GM19467 (cell line): ENCODE results near the gene PDGFD.

Source experiments
- ATAC-seq: cut with Tn5 transposase; IDR thresholded peaks from one replicate; pipeline ENCODE4 v1.9.1; 2021; ENCODE audit warnings: mild to moderate bottlenecking, moderate library complexity; ENCODE audit not compliant: unreplicated experiment

Gene PDGFD

GRCh38 chr11:104146421-104146820 lies 17.5 kb downstream of the PDGFD start:
- no peak for ATAC-seq

- no peak for ATAC-seq
These were observed 18.9 kb downstream of the PDGFD start for GRCh38 chr11:104145062-104145461.

- ATAC-seq: no peak
These were observed 21.2 kb downstream of the PDGFD start for GRCh38 chr11:104142698-104143097.

GRCh38 chr11:104136861-104137260 lies 27.1 kb downstream of the PDGFD start:
- no peak for ATAC-seq

GRCh38 chr11:104134745-104135144 lies 29.2 kb downstream of the PDGFD start:
- ATAC-seq: no peak

- no peak for ATAC-seq
These were observed 33.8 kb downstream of the PDGFD start for GRCh38 chr11:104130161-104130560.

GRCh38 chr11:104129145-104129544 lies 34.8 kb downstream of the PDGFD start:
- ATAC-seq: no peak

GRCh38 chr11:104127828-104128227 lies 36.1 kb downstream of the PDGFD start:
- no peak for ATAC-seq

GRCh38 chr11:104126464-104126863 lies 37.5 kb downstream of the PDGFD start:
- ATAC-seq: no peak

- ATAC-seq: peak; percentile 79
These were observed 39.0 kb downstream of the PDGFD start for GRCh38 chr11:104124979-104125378.

- ATAC-seq: no peak
These were observed 41.1 kb downstream of the PDGFD start for GRCh38 chr11:104122836-104123235.

- no peak for ATAC-seq
These were observed 41.8 kb downstream of the PDGFD start for GRCh38 chr11:104122011-104122635.

GRCh38 chr11:104120493-104121137 lies 43.3 kb downstream of the PDGFD start:
- ATAC-seq: no peak

- ATAC-seq: no peak
These were observed 45.7 kb downstream of the PDGFD start for GRCh38 chr11:104118105-104118744.

GRCh38 chr11:104113541-104113940 lies 50.4 kb downstream of the PDGFD start:
- no peak for ATAC-seq

GRCh38 chr11:104106136-104106754 lies 57.7 kb downstream of the PDGFD start:
- ATAC-seq: no peak

- ATAC-seq: no peak
These were observed 58.8 kb downstream of the PDGFD start for GRCh38 chr11:104105155-104105554.

- no peak for ATAC-seq
These were observed 59.3 kb downstream of the PDGFD start for GRCh38 chr11:104104664-104105063.

GRCh38 chr11:104104201-104104600 lies 59.7 kb downstream of the PDGFD start:
- no peak for ATAC-seq

GRCh38 chr11:104098555-104098954 lies 65.4 kb downstream of the PDGFD start:
- ATAC-seq: no peak

- no peak for ATAC-seq
These were observed 65.8 kb downstream of the PDGFD start for GRCh38 chr11:104098132-104098531.

GRCh38 chr11:104096900-104097299 lies 67.0 kb downstream of the PDGFD start:
- ATAC-seq: no peak
